SJSA1 (cell line): Measurements from ENCODE around the gene ZNF439. TPM values are rescaled to one million over a fixed set of nuclear protein-coding genes. Genes with fewer than 3 reads are reported as not detected.
"Not testable (repeated sequence)": the region's sequence is repeated elsewhere in the genome, so short reads cannot be mapped to it uniquely, and the experiment has no call there.

Source experiments
- DNase-seq, 2 experiments: peaks; one replicate each; pipeline ENCODE4 v3.0.0-alpha.2; 2015 to 2020; ENCODE audit warnings: low spot score in 2 of 2, low read depth in 1 of 2
- H3K27ac ChIP-seq: fragments of 250-450 bp; sonication (Bioruptor Pico); 2 replicates; pipeline ENCODE4 v1.5.1; 2020; ENCODE audit warnings: mild to moderate bottlenecking, moderate library complexity
- H3K27me3 ChIP-seq: fragments of 250-450 bp; sonication (Bioruptor Pico); replicated peaks from 2 replicates; pipeline ENCODE4 v1.5.1; 2020; ENCODE audit warnings: mild to moderate bottlenecking, moderate library complexity
- H3K36me3 ChIP-seq: fragments of 250-450 bp; sonication (Bioruptor Pico); 2 replicates; pipeline ENCODE4 v1.5.1; 2020; ENCODE audit warnings: mild to moderate bottlenecking
- H3K4me1 ChIP-seq: fragments of 250-450 bp; sonication (Bioruptor Pico); replicated peaks from 2 replicates; pipeline ENCODE4 v1.6.1; 2021; ENCODE audit warnings: mild to moderate bottlenecking
- H3K4me3 ChIP-seq: fragments of 250-450 bp; sonication (Bioruptor Pico); 2 replicates; pipeline ENCODE4 v1.5.1; 2020; ENCODE audit warnings: mild to moderate bottlenecking
- H3K9me3 ChIP-seq: fragments of 250-450 bp; sonication (Bioruptor Pico); replicated peaks from 2 replicates; pipeline ENCODE4 v1.5.1; 2020; ENCODE audit warnings: mild to moderate bottlenecking
- total RNA-seq: library from RNA; depleted of rRNA; stranded (reverse); fragments of >200 nt; shearing (Covaris generic); gene quantifications from 2 replicates; pipeline ENCODE4 v1.2.3, GENCODE V29; 2014; rRNA removed

Gene ZNF439
- total RNA-seq, 1 experiment from 2014 or later, result 1.5 TPM

DNA sequence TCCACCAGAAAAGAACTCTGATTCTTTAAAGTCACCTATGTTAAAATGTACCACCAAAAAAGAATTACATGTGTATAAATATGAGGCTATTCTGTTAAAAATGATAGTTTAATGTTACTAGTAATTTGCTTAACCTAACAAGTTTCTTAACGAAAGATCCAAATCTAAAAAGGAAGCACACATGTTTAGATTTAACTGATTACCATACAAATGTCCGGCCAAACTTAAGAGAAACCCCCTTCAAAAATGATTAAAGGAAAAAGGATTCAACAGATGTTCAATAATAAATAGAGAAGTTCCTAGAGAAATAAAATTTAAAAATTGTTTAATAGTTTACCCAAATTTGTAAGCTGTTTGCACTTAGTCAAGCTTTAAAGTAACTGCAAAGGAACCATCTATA, 34.1 kb downstream of the ZNF439 start:
- H3K4me1 ChIP-seq, result no peaks in the 10 kb centered on the region
- H3K27ac ChIP-seq, result no peak overlapping the region
- no peaks in the 10 kb centered on the region for H3K36me3 ChIP-seq
- H3K9me3 ChIP-seq, result no peaks in the 10 kb centered on the region
- H3K4me3 ChIP-seq, result no peak overlapping the region
- H3K27me3 ChIP-seq, result no peaks in the 10 kb centered on the region
- DNase-seq, result no peak

DNA sequence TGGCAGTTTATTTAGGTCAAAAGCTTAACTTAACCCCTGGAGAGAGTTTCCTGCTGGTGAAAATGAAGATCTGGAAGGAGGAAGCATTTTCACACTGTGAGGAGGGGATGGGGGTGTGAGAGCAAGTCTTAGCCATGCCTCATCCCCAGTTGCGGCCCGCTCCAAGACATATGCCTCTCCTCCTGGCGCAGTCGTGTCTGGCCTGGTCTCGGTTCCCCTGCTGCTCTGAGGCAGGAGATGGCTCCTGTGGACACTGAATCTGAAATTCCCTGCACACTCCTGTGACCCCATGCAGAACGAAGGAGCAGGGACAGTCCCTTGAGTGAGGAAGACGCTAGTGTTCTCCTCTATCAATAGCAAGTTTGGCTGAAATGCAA, 38.7 kb downstream of the ZNF439 start:
- Histone ChIP-seq H3K4me1 (no peaks in the 10 kb centered on the region), H3K36me3 (no peaks in the 10 kb centered on the region), H3K27me3 (no peaks in the 10 kb centered on the region), H3K4me3 (peak overlapping the region; percentile 51), H3K27ac (no peak overlapping the region), H3K9me3 (peaks cover 2% of the 10 kb centered on the region; the same call in 1 of the 2 replicates)
- DNase-seq, result no peak

DNA sequence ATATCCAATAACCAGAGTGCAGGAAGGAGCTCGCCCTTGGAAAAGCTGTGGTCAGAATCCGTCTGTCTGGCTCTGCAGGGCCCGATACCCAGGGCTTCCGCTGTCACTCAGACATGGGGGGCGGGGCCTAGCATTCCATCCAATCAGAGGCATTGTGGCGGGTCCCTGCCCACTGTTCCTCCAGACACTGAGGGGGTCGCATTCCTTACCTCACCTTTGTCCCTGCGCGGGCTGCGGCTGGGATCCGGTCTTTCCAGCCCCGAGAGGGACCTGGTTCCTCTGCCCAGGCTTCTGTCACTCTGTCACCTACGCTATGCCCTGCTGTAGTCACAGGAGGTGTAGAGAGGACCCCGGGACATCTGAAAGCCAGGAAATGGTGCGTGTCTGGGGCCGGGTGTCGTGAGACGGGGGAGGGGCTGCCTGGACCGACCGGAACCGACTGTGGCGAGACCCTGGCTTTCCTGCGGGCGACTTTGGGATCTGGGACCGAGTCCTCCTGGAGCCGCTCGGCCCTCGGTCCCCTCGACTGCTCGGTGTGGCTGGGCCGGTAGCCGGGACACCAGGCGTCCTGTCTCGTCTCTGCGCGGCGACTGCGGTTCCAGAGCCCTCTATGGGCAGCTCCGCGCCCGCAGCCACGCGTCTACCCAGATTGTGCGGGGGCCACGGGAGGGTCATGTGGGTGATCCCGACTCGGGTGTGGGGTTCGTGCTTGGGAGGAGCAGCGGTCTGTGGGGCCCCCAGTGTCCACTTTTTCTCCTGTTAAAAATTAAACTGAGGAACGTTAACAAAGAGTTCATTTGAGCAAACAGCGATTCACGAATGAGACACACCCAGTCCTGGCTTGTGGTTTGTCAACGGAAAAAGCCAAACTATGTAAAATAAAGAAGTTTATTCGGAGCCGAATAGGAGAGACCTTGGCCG, 39.3 kb downstream of the ZNF439 start, which contains the start of gene ZNF69:
Gene ZNF69 (plus strand): TSS at position 172 of the 921 bp plus-strand sequence. CDS start 142 bp downstream, at position 314.
- H3K4me3 ChIP-seq, result peak within 1 kb of the TSS; percentile 51
- H3K9me3 ChIP-seq, result peaks cover 3% of the 10 kb centered on the region; the same call in 1 of the 2 replicates
- no peaks in the 10 kb centered on the region for H3K27me3 ChIP-seq
- no peaks in the 10 kb centered on the region for H3K36me3 ChIP-seq
- H3K4me1 ChIP-seq, result no peaks in the 10 kb centered on the region
- peak within 1 kb of the TSS; percentile 46 for H3K27ac ChIP-seq
- DNase-seq, result peak; percentile 62 to 64

DNA sequence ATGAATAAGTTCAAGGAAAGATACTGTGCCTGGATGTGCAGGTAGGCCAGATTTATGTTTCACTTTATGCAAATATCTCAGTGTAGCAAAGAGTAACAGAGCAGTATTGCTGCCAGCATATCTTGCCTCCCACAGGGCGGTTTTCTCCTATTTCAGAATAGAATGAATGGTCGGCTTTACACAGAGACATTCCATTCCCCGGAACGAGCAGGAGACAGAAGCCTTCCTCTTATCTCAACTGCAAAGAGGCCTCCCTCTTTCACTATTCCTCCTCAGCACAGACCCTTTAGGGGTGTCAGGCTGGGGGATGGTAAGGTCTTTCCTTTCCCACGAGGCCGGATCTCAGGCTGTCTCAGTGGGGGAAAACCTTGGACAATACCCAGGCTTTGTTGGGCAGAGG, 41.4 kb downstream of the ZNF439 start:
- not testable (repeated sequence) for H3K27me3 ChIP-seq, DNase-seq

DNA sequence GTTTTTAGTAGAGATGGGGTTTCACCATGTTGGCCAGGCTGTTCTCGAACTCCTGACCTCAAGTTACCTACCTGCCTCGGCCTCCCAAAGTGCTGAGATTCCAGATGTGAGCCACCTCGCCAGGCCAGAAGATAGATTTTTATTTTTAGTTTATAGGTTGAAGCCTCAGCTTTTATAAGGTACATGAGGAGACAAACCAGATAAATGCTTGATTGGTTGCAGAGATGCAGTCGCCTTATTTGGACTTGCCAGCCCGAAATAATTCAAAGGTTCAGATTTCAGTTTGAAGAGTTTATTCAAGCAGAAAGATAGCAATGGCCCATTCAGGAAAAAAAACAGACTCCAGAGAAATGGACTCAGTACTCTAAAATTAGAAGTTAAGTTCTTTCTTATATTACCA, 42.1 kb downstream of the ZNF439 start:
- Histone ChIP-seq H3K4me1 (no peaks in the 10 kb centered on the region), H3K36me3 (no peaks in the 10 kb centered on the region), H3K27ac (no peak overlapping the region), H3K27me3 (no peaks in the 10 kb centered on the region), H3K4me3 (no peak overlapping the region), H3K9me3 (peaks cover 9% of the 10 kb centered on the region; the same call in 1 of the 2 replicates)
- no peak for DNase-seq

More for the DNA sequence above, 41.4 kb downstream of the ZNF439 start:
- H3K36me3 ChIP-seq, H3K4me1 ChIP-seq, H3K9me3 ChIP-seq, H3K27ac ChIP-seq, H3K4me3 ChIP-seq: not testable (repeated sequence)

DNA sequence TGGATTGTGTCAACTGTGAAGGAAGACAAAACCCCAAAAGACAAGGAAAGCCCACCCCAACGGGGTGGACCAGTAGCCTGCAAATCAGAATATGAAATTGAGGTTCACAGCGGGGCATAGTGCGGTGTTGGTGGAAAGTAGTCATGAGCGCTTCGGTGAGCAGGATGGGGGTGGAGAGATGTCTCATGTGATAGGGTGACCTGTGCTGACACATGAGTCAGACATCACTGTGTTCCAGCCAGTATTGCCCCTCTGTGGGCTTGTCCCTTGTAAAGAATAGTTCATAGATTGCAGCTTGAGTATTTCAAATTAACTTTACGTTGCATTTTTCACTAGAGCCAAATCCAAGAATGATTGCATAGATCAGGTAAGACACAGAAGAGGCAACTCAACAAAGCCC, 46.3 kb downstream of the ZNF439 start:
- H3K9me3 ChIP-seq, result peaks cover 7% of the 10 kb centered on the region; the same call in 1 of the 2 replicates
- no peak overlapping the region for H3K27ac ChIP-seq
- no peaks in the 10 kb centered on the region for H3K27me3 ChIP-seq
- no peak overlapping the region for H3K4me3 ChIP-seq
- DNase-seq, result no peak
- H3K36me3 ChIP-seq, result no peaks in the 10 kb centered on the region
- H3K4me1 ChIP-seq, result no peaks in the 10 kb centered on the region

DNA sequence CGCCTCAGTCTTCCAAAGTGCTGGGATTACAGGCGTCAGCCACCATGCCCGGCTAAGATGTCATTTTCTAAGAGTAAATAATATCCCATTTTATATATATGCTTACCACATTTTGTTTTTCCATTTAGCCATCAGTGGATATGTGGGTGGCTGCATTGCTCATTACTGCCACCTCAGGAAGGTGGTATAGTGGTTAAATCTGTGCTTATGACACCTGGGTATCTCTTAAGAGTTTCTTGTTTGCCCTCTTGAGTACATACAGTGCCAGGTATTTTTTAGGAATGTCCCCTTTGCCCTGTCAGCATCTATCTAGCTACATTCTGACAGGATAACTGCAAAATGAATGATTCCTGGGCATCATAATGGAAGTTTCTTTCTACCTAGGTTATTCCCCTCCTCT, 53.7 kb downstream of the ZNF439 start:
- peaks cover 7% of the 10 kb centered on the region for H3K9me3 ChIP-seq
- no peak overlapping the region for H3K27ac ChIP-seq
- H3K36me3 ChIP-seq, result peaks cover 18% of the 10 kb centered on the region
- no peaks in the 10 kb centered on the region for H3K27me3 ChIP-seq
- H3K4me3 ChIP-seq, result no peak overlapping the region
- no peak for DNase-seq
- no peaks in the 10 kb centered on the region for H3K4me1 ChIP-seq

DNA sequence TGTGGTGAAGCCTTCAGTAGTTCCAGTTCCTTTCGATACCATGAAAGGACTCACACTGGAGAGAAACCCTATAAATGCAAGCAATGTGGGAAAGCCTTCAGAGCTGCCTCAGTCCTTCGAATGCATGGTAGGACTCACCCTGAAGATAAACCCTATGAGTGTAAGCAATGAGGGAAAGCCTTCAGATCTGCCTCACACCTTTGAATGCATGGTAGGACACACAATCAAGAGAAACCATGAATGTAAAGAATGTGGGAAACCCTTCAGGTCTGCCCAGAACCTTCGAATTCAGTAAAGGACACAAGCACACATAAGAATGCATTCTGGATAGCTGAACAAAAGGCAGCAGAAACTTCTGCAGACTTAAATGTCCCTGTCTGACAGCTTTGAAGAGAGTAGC, 57.4 kb downstream of the ZNF439 start:
- H3K4me1 ChIP-seq, result no peaks in the 10 kb centered on the region
- H3K27me3 ChIP-seq, result no peaks in the 10 kb centered on the region
- no peak overlapping the region for H3K27ac ChIP-seq
- H3K36me3 ChIP-seq, result peaks cover 18% of the 10 kb centered on the region
- H3K9me3 ChIP-seq, result peaks cover 7% of the 10 kb centered on the region
- H3K4me3 ChIP-seq, result no peak overlapping the region
- no peak for DNase-seq

DNA sequence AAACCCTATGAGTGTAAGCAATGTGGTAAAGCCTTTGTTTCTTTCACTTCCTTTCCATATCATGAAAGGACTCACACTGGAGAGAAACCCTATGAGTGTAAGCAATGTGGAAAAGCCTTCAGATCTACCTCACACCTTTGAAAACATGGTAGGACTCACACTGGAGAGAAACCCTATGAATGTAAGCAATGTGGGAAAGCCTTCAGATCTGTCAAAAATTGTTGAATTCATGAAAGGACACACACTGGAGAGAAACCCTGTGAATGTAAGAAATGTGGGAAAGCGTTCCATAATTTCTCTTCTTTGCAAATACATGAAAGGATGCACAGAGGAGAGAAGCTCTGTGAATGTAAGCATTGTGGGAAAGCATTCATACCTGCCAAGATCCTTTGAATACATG, 63.4 kb downstream of the ZNF439 start:
- H3K4me3 ChIP-seq, DNase-seq, H3K9me3 ChIP-seq, H3K27me3 ChIP-seq, H3K27ac ChIP-seq, H3K4me1 ChIP-seq, H3K36me3 ChIP-seq: not testable (repeated sequence)

DNA sequence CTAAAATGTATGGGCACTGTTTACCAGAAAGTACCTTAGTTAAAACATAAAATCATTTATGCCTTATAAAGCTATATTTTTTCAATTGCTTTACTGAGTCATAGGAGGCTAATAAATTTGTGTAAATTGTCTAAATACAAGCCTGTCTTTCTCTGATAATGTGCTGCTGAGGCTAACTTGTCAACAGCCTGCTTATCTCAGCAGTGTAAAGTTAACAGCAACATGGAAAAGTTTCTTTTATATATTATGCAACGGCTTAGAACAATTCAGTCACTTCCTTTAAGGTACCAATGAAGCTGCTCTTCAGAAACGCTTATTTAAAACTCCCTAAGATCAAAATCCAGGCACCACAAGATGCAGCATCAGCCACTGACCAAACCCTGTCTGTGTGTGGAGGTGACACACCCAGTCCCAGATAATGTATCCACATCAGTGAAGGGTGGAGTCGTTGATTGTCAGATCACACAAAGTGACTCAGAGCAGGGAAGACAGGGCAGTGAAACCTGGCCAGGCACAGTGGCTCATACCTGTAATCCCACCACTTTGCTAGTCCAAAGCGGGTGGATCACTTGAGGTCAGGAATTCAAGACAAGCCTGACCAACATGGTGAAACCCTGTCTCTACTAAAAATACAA, 66.0 kb downstream of the ZNF439 start:
- H3K9me3 ChIP-seq, H3K27me3 ChIP-seq, H3K36me3 ChIP-seq, H3K4me1 ChIP-seq, DNase-seq, H3K27ac ChIP-seq, H3K4me3 ChIP-seq: not testable (repeated sequence)

Other genes starting within 250 kb of the ZNF439 start
- 3.3 and 7.4 TPM in 2 replicates for gene ZNF823, start 109.8 kb upstream of the ZNF439 start, total RNA-seq
- 3.8 and 7.8 TPM in 2 replicates for gene ZNF441, start 81.7 kb upstream of the ZNF439 start, total RNA-seq
- gene ZNF491, start 50.2 kb upstream of the ZNF439 start, total RNA-seq, result 0.39 TPM in 1 of 2 replicates, not detected in the other
- gene ZNF440, start 34.5 kb upstream of the ZNF439 start, total RNA-seq, result 6.1 and 7.8 TPM in 2 replicates
- gene ZNF69, start 39.1 kb downstream of the ZNF439 start, total RNA-seq, result 2.6 and 3.4 TPM in 2 replicates
- 8.3 and 10.7 TPM in 2 replicates for gene ZNF700, start 76.4 kb downstream of the ZNF439 start, total RNA-seq
- gene ZNF763, start 116.3 kb downstream of the ZNF439 start, total RNA-seq, result 0.18 TPM in 1 of 2 replicates, not detected in the other
- gene ZNF433, start 187.0 kb downstream of the ZNF439 start, total RNA-seq, result 0.50 and 1.4 TPM in 2 replicates
- 0.08 TPM in 1 of 2 replicates, not detected in the other for gene ZNF878, start 204.2 kb downstream of the ZNF439 start, total RNA-seq
- gene ZNF844, start 216.0 kb downstream of the ZNF439 start, total RNA-seq, result 0.13 and 0.82 TPM in 2 replicates